GM19463 (cell line): ENCODE data around the gene YTHDF2.
"Not testable (repeated sequence)": the region's sequence is repeated elsewhere in the genome, so short reads cannot be mapped to it uniquely, and the experiment has no call there.

Experiments
- ATAC-seq: cut with Tn5 transposase; IDR thresholded peaks from one replicate; pipeline ENCODE4 v1.9.1; 2021; ENCODE audit warnings: mild to moderate bottlenecking, moderate library complexity; ENCODE audit not compliant: unreplicated experiment

Gene YTHDF2

GRCh38 chr1:28758420-28758819, 21.7 kb downstream of the YTHDF2 start:
- no peak for ATAC-seq

DNA sequence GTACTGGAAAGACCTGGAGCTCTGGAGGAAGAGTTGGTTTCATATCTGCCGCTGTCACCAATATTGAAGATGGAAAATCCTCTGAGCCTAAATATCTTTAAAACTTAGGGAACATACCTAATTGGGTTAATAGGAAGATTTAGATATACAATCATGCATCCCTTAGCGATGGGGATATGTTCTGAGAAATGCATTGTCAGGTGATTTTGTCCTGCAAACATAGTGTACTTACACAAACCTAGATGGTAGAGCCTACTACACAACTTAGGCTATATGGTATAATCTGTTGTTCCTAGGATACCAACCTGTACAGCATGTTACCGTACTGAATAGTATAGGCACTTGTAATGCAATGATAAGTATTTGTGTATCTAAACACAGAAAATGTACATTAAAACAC, 22.5 kb downstream of the YTHDF2 start:
- ATAC-seq: no peak

DNA sequence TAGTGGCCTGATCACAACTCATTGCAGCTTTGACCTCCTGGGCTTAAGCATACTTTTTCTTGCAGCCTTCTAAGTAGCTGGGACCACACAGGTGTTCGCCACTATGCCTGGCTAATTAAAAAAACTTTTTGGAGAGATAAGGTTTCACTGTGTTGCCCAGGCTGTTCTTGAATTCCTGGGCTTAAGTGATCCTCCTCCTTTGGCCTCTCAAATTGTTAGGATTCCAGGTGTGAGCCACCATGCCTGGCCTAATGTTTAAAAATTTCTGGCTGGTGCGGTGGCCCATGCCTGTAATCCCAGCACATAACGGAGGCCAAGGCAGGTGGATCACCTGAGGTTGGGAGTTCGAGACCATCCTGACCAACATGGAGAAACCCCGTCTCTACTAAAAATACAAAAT, 24.4 kb downstream of the YTHDF2 start:
- ATAC-seq: no peak

DNA sequence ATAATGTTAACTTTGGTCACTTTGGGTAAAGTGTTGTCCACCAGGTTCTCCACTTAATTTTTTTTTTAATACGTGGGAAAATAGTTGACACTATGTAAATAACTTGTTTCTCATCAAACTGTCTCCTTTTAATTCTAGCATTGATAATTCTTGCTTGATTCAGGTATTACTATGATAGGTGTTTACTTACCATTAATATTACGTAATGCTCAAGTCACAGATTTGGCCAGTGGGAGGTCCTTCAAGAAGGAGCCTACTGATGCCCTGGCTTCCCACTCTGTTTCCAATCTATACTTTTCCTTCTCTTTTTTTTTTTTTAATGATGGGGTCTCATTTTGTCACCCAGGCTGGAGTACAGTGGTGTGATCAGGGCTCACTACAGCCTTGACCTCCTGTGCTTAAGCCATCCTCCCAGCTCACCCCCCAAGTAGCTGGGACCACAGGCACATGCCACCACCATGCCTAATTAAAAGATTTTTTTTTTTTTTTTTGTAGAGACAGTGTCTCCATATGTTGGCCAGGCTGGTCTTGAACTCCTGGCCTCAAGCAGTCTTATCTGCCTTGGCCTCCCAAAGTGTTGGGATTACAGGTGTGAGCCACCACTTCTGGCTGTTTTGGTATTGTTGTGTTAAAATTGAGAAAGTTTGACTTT, 29.9 kb downstream of the YTHDF2 start:
- no peak for ATAC-seq

- ATAC-seq: no peak
Observed at GRCh38 chr1:28770601-28771165, 33.9 kb downstream of the YTHDF2 start.

DNA sequence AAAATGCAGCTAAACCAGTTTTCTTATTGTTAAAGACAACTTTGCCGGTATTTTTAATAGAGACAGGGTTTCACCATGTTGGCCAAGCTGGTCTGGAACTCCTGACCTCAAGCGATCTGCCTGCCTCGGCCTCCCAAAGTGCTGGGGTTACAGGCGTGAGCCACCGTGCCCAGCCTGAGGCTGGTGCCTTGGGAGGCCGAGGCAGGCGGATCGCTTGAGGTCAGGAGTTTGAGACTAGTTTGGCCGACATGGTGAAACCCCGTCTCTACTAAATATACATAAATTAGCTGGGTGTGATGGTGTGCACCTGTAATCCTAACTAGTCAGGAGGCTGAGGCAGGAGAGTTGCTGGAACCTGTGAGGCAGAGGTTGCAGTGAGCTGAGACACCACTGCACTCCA, 35.2 kb downstream of the YTHDF2 start:
- ATAC-seq: not testable (repeated sequence)

DNA sequence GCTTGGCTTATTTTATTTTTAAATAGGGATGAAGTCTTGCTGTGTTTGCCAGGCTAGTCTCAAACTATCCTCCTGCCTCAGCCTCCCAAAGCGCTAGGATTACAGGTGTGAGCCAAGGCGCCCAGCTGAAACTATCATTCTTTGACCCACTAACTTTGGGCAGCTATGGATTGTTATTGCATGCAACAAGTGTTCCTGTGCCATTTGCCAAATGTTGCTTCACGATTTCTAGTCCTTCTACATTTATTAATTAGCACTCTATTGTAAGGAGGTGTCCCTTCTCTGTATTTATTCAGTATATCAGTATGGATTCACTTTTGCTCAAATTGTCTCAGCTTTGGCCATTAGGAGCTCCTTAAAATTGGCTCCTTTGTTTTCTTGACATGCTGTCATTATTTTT, 36.4 kb downstream of the YTHDF2 start:
- no peak for ATAC-seq

DNA sequence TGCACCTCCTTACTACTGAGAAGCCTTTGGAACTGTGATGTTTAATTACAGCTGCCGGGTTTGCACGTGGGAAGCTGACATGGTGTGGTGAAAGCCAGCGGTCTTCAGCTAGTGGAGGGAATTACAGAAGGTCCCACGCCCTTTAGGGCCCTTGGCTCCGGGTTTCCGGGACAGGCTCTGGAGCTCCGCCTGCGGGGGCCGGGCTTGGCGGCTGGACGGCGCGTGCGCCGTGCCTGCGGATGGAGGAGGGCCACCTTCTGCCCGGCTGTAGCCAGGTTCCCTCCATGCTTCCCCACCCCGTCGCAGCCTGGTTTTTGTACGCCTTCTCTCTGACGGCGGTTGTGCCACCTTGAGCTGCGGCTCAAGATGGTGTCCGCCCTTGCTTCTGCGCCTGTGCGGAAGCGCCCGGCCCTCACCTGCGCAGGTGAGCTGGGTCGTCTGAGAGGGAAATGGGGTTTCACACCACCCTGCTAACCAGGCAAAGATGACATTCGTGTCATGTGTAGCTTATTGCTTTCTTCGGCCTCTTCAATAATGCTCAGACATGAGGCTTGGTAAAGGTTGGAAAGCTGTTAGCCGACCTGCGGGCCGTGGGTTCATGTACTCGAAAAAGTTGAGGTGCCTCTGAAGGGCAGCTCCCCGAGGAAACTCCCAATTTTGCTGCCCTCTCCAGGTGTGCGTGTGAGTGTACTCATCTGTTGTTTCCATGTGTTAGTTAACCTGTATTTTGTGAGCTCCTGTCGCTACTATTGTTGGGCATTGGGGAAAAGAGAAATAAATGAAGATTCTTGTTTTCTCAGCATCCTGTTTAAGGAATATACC, 38.6 kb downstream of the YTHDF2 start:
- ATAC-seq: no peak

DNA sequence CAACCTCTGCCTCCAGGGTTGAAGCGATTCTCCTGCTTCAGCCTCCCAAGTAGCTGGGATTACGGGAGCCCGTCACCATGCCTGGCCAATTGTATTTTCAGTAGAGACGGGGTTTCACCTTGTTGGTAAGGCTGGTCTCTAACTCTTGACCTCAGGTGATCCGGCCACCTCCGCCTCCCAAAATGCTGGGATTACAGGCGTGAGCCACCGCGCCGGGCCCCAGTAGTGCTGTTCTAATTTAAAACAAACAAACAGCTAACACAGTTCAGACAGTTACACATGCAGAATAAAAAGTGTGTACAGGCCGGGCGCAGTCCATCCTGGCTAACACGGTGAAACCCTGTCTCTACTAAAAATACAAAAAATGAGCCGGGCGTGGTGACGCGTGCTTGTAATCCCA, 39.6 kb downstream of the YTHDF2 start:
- ATAC-seq: no peak

GRCh38 chr1:28778021-28778420, 41.3 kb downstream of the YTHDF2 start:
- ATAC-seq: no peak

GRCh38 chr1:28779751-28780408, 43.1 kb downstream of the YTHDF2 start:
- ATAC-seq: no peak

DNA sequence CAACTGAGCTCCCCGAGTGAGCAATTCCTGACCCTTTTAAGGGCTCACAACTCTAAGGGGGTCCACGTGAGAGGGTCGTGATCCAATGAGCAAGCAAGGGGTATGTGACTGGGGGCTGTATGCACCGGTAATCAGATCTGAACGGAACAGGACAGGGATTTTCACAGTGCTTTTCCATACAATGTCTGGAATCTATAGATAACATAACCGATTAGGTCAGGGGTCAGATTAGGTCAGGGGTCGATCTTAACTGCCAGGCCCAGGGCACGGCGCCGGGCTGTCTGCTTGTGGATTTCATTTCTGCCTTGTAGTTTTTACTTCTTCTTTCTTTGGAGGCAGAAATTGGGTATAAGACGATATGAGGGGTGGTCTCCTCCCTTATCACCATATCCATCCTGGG, 44.6 kb downstream of the YTHDF2 start:
- ATAC-seq: no peak

- no peak for ATAC-seq
Observed at GRCh38 chr1:28782011-28782410, 45.3 kb downstream of the YTHDF2 start.

- ATAC-seq: no peak
Observed at GRCh38 chr1:28783363-28783762, 46.6 kb downstream of the YTHDF2 start.

- no peak for ATAC-seq
Observed at GRCh38 chr1:28789412-28789811, 52.7 kb downstream of the YTHDF2 start.

DNA sequence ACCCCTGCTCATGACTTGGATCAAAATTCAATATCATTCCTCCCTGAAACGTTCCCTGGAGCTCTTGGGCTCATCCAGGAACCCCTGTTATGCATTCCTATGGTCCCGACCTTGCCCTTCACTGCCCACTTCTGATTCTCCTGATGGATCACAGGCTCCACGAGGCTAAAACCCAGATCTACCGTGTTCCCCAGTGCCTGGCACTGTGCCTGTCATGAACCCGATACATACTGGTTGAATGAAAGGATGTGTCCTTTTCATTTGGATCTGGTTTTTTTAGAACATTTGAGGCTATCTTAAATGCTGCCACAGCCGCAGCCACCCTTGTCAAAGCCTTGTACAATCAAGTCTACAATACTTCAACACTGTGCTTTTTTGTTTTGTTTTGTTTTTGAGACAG, 53.1 kb downstream of the YTHDF2 start:
- ATAC-seq: no peak

DNA sequence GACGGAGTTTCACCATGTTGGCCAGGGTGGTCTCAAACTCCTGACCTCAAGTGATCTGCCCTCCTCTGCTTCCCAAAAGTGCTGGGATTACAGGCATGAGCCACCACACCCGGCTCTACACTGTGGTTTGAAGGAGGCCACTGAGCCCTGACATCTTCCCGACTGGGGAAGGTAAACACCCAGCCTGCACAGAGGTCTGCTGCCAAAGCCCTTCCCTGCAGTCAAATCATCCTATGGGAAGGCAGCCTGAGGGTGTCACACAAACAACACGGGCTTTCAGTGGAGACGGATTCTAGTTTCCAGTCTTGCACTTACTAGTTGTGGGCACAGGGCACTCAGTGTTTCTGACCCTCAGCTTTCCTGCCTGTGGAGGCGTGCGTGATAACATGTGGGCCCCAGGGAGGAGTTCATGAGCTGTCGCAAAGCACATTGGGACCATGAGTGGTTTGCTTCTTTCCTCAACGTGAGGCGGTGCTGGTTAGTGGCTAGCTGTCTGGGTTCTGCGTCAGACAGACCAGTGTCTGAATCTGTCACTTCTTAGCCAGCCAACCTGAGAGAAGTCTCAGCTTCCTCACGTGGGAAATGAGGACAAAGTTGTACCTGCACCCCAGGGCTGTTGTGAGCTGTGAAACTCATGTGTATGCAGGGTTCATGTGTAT, 53.8 kb downstream of the YTHDF2 start:
- no peak for ATAC-seq

DNA sequence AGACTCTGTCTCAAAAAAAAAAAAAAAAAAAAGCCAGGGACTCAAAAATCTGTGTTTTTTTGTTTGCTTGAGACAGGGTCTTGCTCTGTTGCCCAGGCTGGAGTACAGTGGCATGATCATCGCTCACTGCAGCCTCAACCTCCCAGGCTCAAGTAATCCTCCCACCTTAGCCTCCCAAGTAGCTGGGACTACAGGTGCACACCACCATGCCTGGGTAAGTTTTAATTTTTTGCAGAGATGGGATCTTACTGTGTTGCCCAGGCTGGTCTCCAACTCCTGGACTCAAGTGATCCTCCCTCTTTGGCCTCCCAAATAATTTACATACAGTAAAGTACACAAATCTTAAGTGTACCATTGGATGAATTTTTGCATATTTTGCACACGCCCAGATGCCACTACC, 55.2 kb downstream of the YTHDF2 start:
- not testable (repeated sequence) for ATAC-seq

DNA sequence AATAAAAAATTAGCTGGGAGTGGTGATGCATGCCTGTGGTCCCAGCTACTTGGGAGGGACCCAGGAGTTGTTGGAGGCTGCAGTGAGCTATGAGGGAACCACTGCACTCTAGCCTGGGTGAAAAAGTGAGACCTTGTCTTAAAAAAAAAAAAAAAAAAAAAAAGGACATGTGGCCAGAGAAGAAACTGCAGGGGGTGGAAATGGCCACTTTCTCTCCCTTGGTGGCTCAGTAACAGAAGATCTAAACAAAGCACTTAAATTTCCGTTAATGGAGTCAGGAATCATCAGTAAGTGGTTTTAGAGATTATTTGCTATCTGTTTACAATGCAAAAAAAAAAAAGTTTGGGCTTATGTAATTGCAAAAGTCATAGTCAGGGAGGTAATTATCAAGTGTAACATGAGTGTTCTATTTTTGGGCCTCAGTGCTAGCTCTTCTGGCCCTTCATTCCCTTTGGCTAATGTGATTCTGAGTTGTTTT, 55.9 kb downstream of the YTHDF2 start:
- ATAC-seq: no peak

- ATAC-seq: not testable (repeated sequence)
Observed at GRCh38 chr1:28794582-28794981, 57.8 kb downstream of the YTHDF2 start.
